ENCODE measurements around the gene PTGES3L. TPM values are rescaled to one million over a fixed set of nuclear protein-coding genes. Genes with fewer than 3 reads are reported as not detected.

Gene PTGES3L
- under 1 TPM; 0.37 to 0.86 TPM for total RNA-seq

DNA sequence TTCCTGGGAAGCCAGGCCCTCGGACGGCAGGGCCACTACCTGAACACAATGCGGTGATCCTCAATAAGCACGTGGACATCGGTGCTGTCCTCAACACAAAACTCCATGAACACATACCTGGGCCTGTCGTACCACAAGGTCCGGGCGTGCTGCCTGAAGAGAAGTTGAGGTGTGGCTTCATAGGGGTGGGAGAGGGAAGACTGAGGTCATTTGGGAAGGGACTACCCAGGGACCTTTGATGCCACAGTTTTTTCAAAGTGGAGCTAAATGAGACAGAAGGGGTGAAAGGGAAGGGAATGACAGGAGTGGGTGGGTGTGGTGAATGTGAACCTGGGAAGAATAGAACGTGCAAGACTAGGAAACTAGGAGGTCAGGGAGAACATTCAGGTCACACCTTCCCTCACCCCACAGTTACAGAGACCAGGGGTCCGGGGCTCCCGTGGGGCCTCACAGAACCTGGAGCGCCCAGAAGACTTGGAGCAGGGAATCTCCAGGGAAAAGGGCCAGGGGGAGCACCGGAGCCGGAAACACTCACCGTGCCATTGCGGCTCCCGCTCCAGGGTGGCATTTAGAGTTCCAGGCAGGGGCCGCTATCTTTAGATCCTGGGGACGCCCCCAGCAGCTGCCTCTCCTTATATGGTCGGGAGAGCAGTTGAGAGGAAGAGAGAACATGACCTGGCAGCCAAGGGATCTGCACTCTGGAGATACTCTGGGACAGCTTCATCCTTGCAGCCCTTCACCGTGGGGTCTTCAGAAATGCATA is at the start of gene PTGES3L:
PTGES3L (minus strand) TSS at position 570 of the 763 bp plus-strand sequence; CDS start at position 543, 27 bp downstream.
- Mint-ChIP-seq H3K9me3 (ENCODE audit: insufficient read depth) (no peaks in the 10 kb centered on the region), H3K4me1 (ENCODE audit: low read depth) (peaks cover 40% of the 10 kb centered on the region), H3K27ac (peak within 1 kb of the TSS; percentile 95), H3K4me3 (peak within 1 kb of the TSS; percentile 96), H3K27me3 (ENCODE audit: low read depth) (no peaks in the 10 kb centered on the region), H3K36me3 (ENCODE audit: low read depth) (peaks cover 20% of the 10 kb centered on the region)
- ATAC-seq (peak; percentile 43), DNase-seq (peak; percentile 55)
- POLR2A ChIA-PET, result interaction anchor here (0.9 to 2.5 kb wide), 3 partner anchors 19 to 381 kb away, joined by 3 to 18 read pairs (median 6); partner anchors contain the start of genes RPL27 and TMEM106A
- CTCF ChIA-PET, result interaction anchor here (0.6 to 2.2 kb wide), 2 partner anchors 19 to 1793 kb away, joined by 3 to 9 read pairs; partner anchors contain the start of gene RPL27

DNA sequence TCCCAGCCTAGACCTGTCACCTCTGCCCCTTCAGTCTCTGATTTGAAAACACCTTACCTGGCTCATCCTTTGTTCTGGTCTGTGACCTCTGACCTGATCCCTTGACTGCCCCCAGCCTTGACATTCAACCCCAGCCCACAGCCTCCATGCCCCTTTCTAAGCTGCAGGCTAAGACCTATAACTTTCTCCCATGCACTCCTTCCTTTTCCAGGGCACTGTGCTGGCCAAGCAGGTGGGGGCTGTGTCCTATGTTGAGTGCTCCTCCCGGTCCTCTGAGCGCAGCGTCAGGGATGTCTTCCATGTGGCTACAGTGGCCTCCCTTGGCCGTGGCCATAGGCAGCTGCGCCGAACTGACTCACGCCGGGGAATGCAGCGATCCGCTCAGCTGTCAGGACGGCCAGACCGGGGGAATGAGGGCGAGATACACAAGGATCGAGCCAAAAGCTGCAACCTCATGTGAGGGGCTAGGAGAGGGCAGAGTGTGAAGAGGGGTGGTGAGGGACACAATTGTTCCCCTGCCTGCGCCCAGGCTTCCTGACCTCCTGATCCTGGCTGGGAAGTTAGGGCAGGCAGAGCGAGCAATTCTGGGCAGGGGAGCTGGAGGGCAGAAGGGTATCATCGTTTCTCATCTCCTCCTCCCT is 48.5 kb upstream of the PTGES3L start:
- H3K4me1 Mint-ChIP-seq (ENCODE audit: low read depth), result peaks cover 11% of the 10 kb centered on the region
- no peaks in the 10 kb centered on the region for H3K9me3 Mint-ChIP-seq (ENCODE audit: insufficient read depth)
- no peaks in the 10 kb centered on the region for H3K36me3 Mint-ChIP-seq (ENCODE audit: low read depth)
- DNase-seq (no peak), ATAC-seq (no peak)
- H3K4me3 Mint-ChIP-seq, result no peak overlapping the region
- H3K27ac Mint-ChIP-seq, result no peak overlapping the region
- ChIA-PET CTCF (no interaction called here), POLR2A (no interaction called here)
- peaks cover 19% of the 10 kb centered on the region for H3K27me3 Mint-ChIP-seq (ENCODE audit: low read depth)

DNA sequence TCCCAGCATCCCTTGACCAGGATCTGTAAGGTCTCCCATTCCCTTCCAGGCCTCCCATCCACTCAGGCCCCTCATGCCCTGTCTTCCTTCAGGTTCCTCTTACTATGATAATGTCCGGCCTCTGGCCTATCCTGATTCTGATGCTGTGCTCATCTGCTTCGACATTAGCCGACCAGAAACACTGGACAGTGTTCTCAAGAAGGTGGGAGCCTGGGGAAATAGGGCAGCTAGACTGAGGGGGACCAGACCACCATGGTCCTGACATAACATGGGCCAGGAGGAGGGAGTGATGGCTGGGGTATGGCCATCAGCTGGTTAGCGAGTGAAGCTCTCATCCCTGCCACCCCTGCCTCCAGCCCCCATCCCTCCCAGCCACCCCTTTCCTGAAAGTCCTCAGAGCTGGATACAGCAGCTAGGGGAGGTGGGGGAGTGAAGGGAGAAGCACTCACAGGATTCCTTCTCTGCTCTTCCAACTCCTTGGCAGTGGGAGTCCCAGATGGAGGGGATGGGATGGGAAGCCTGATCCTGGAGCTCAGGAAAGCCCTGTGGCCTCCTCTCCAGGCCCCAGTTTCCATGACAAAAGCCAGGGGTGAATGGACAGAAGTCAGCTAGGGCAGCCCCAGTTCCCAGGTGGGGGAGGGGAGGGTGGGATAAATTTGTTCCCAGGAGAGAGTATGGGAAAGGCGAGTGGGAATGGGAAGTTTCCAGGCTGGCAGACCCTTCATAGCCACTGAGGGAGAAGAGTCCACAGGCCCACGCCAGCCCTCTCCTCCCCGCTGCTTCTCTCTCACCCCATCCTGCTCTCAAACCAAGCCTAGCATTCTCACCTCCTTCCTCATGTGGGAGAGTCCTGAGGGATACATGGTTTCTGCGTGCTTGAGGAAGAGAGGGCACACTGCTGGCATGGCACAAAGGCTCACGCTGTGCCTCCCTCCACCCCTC is 47.5 kb upstream of the PTGES3L start:
- H3K4me3 Mint-ChIP-seq, result no peak overlapping the region
- H3K36me3 Mint-ChIP-seq (ENCODE audit: low read depth), result no peaks in the 10 kb centered on the region
- ChIA-PET POLR2A (interaction anchor here (0.6 to 0.8 kb wide), 2 partner anchors 25 to 290 kb away, joined by 3 read pairs; no protein-coding TSS in a partner anchor), CTCF (interaction anchor here (0.9 kb wide), 1 partner anchor 288 kb away, joined by 5 read pairs; no protein-coding TSS in a partner anchor)
- no peak for ATAC-seq
- peaks cover 11% of the 10 kb centered on the region for H3K4me1 Mint-ChIP-seq (ENCODE audit: low read depth)
- no peak overlapping the region for H3K27ac Mint-ChIP-seq
- DNase-seq, result no peak
- peaks cover 19% of the 10 kb centered on the region for H3K27me3 Mint-ChIP-seq (ENCODE audit: low read depth)
- no peaks in the 10 kb centered on the region for H3K9me3 Mint-ChIP-seq (ENCODE audit: insufficient read depth)

DNA sequence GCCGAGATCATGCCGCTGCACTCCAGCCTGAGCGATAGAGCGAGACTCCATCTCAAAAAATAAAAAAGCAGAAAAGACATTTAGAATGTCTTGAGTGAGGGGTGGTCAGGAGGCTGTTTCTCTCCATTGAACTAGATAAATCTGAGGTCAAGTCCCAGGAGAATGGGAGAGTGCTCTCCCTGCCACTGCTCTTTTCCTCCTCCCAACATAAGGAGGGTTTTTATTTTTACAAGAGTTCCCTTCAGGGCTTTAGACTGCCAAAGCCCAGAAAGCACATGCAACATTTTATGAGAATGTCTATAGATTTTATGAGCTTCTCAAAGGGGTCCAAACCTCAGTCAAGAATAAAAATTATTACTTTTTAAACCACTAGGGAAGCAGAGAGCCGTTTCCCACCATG is 46.7 kb upstream of the PTGES3L start:
- ChIA-PET CTCF (interaction anchor here (0.9 to 1.2 kb wide), 2 partner anchors 16 to 289 kb away, joined by 3 to 5 read pairs; no protein-coding TSS in a partner anchor), POLR2A (interaction anchor here (0.8 kb wide), 1 partner anchor 291 kb away, joined by 3 read pairs; no protein-coding TSS in a partner anchor)
- Mint-ChIP-seq H3K4me1 (ENCODE audit: low read depth) (peaks cover 14% of the 10 kb centered on the region), H3K36me3 (ENCODE audit: low read depth) (no peaks in the 10 kb centered on the region), H3K27me3 (ENCODE audit: low read depth) (peaks cover 21% of the 10 kb centered on the region), H3K9me3 (ENCODE audit: insufficient read depth) (no peaks in the 10 kb centered on the region), H3K4me3 (no peak overlapping the region), H3K27ac (no peak overlapping the region)
- DNase-seq (no peak), ATAC-seq (no peak)

DNA sequence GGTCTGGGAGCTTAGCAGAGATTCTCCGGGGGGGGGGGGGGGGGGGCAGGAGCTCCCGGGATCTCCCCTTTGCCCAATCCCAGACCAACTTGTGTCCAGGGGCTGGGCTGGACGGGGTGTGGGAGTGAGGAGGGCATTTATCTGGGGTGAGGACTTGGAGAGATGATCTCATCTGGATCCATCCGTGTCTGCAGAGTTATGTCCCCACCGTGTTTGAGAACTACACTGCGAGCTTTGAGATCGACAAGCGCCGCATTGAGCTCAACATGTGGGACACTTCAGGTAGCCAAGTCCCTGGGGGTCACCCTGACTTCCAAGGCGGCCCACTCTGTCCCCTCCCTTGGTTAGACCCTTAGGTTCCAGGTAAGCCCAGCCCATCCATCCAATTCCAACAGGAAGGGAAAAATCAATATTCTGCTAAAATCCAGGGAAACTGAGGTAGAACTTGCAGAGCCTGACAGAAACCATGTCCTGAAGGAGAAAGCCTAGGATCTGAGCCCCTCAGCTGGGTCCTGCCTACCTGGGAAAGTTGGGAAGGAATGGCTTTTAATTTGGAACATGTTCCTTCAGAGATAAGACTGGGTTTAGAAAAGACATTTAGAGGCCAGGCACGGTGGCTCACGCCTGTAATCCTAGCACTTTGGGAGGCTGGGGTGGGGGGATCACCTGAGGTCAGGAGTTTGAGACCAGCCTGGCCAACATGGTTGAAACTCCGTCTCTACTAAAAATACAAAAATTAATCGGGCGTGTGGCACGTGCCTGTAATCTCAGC is 46.1 kb upstream of the PTGES3L start:
- no peak for ATAC-seq
- H3K4me3 Mint-ChIP-seq, result no peak overlapping the region
- POLR2A ChIA-PET, result interaction anchor here (0.5 kb wide), 1 partner anchor 17 kb away, joined by 3 read pairs; no protein-coding TSS in a partner anchor
- CTCF ChIA-PET, result interaction anchor here (1.2 kb wide), 1 partner anchor 15 kb away, joined by 3 read pairs; no protein-coding TSS in a partner anchor
- H3K36me3 Mint-ChIP-seq (ENCODE audit: low read depth), result no peaks in the 10 kb centered on the region
- peaks cover 22% of the 10 kb centered on the region for H3K27me3 Mint-ChIP-seq (ENCODE audit: low read depth)
- peaks cover 19% of the 10 kb centered on the region for H3K4me1 Mint-ChIP-seq (ENCODE audit: low read depth)
- DNase-seq, result no peak
- H3K9me3 Mint-ChIP-seq (ENCODE audit: insufficient read depth), result no peaks in the 10 kb centered on the region
- no peak overlapping the region for H3K27ac Mint-ChIP-seq

DNA sequence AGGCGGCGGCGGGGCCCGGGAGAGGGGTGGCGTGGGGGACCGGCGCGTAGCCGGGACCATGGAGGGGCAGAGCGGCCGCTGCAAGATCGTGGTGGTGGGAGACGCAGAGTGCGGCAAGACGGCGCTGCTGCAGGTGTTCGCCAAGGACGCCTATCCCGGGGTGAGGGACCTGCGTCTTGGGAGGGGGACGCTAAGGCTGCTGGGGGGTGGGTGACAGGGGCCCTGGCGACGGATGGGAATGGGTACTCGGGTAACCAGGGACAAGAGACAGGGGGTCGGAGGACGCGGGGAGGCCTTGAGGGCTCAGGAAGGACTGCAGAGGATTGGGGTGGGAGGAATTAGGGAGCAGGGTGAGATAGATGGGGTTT is 45.4 kb upstream of the PTGES3L start:
- H3K27ac Mint-ChIP-seq, result peak overlapping the region; percentile 52
- H3K36me3 Mint-ChIP-seq (ENCODE audit: low read depth), result no peaks in the 10 kb centered on the region
- ChIA-PET CTCF (interaction anchor here (1.0 kb wide), 1 partner anchor 182 kb away, joined by 4 read pairs; no protein-coding TSS in a partner anchor), POLR2A (interaction anchor here (0.5 to 1.6 kb wide), 4 partner anchors 16 to 290 kb away, joined by 3 to 16 read pairs (median 9); partner anchors contain the start of genes BRCA1 and RPL27)
- peaks cover 22% of the 10 kb centered on the region for H3K27me3 Mint-ChIP-seq (ENCODE audit: low read depth)
- DNase-seq (no peak), ATAC-seq (no peak)
- H3K9me3 Mint-ChIP-seq (ENCODE audit: insufficient read depth), result no peaks in the 10 kb centered on the region
- peaks cover 21% of the 10 kb centered on the region for H3K4me1 Mint-ChIP-seq (ENCODE audit: low read depth)
- H3K4me3 Mint-ChIP-seq, result peak overlapping the region; percentile 48

DNA sequence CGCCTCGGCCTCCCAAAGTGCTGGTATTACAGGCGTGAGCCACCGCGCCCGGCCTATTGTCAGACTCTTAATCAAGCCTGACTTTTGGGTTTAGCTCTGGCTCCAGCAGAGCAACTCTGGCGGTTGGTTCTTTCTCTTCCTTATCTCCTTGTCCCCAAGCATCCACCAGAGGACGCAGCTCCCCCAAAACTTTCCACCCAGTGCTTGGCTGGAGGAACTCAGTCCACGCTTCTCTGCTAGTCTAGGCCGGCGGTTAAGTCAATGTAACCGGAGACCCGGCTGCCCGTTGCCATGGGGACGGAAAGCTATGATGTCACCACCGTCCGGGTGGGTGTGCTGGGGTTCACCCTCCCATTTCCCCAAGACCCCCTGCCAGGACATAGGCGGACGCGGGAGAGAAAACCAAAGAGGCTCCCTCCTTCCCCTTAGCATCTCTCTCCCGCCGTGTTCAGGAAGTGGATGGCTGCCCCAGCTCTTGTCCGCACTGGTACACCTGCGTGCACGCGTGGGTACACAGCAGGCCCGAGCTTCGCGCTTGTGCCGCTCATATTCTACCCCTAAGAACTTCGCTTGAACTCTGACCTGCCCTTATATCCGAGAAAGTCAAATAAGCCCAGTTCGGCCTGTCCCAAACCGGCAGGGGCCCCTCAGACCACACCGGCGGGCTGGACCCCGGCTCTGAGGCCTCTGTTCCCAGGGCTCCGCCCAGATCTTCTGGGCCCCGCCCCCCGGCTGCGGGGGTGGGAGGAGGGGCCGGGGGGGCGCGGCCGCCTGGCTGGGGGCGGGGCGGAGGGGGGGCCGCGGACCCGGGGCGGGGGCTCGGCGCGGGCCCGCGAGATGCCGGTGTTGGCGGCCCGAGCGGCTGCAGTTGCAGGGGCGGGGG is 44.8 kb upstream of the PTGES3L start, which contains the start of gene RND2:
RND2 (plus strand) TSS at position 825 of the 883 bp plus-strand sequence. CDS start 117 bp downstream, outside the sequence.
- peak; percentile 85 for DNase-seq
- Mint-ChIP-seq H3K4me3 (peak within 1 kb of the TSS; percentile 76), H3K36me3 (ENCODE audit: low read depth) (no peaks in the 10 kb centered on the region), H3K27me3 (ENCODE audit: low read depth) (peaks cover 22% of the 10 kb centered on the region), H3K4me1 (ENCODE audit: low read depth) (peaks cover 28% of the 10 kb centered on the region), H3K27ac (peak within 1 kb of the TSS; percentile 52), H3K9me3 (ENCODE audit: insufficient read depth) (no peaks in the 10 kb centered on the region)
- POLR2A ChIA-PET, result interaction anchor here (0.5 to 1.6 kb wide), 10 partner anchors 12 to 291 kb away, joined by 3 to 16 read pairs (median 4); partner anchors contain the start of genes BRCA1, NBR1, RPL27 and TMEM106A
- ATAC-seq, result peak; percentile 68
- CTCF ChIA-PET, result interaction anchor here (0.8 to 1.2 kb wide), 6 partner anchors 18 to 458 kb away, joined by 3 to 7 read pairs (median 3); partner anchors contain the start of genes IFI35, RPL27 and TMEM106A

DNA sequence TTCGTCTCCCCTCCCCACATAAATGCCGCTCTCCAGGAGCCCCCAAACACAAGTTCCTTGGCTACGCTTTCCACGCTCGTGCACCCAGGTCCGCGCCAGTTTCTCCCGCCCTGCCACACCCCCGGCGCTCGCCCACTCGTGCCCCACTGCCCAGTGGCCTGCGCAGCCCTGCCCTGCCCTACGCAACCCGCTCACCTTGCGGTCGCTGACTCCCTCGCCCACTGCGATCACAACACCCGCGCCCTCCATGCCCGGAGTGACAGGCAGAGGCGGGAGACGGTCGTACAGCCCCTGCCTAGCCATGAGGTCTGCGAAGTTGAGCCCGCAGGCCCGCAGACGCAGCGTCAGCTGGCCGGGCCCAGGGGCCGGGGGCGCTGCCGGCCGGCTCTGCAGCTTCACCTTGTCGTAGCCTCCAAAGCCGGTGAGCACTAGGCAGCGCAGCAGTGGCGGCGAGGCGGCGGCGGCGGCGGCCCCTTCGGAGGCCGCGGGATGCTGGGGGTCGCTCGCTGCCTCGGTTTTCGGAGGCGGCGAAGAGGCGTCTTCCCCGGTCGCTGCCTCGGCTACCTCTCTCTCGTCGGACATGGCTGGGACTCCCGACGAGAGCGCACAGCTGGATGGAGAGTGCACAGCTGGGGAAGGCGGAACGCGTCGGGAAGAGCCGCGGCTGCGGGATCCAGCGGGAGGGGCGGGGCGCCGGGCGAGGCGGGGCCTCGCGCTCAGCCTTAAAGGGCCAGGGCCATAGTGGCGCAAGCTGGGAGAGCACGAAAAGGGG is 42.0 kb upstream of the PTGES3L start, which contains the start of gene VAT1:
VAT1 (minus strand) TSS at position 645 of the 772 bp plus-strand sequence; CDS start at position 582, 63 bp downstream.
- ChIA-PET POLR2A (interaction anchor here (0.9 to 1.4 kb wide), 3 partner anchors 11 to 294 kb away, joined by 3 to 5 read pairs (median 3); partner anchors contain the start of gene RPL27), CTCF (no interaction called here)
- peak; percentile 68 for DNase-seq
- H3K4me1 Mint-ChIP-seq (ENCODE audit: low read depth), result peaks cover 42% of the 10 kb centered on the region
- peak within 1 kb of the TSS; percentile 84 for H3K4me3 Mint-ChIP-seq
- peak within 1 kb of the TSS; percentile 52 for H3K27ac Mint-ChIP-seq
- no peaks in the 10 kb centered on the region for H3K36me3 Mint-ChIP-seq (ENCODE audit: low read depth)
- no peaks in the 10 kb centered on the region for H3K9me3 Mint-ChIP-seq (ENCODE audit: insufficient read depth)
- peak; percentile 63 for ATAC-seq
- H3K27me3 Mint-ChIP-seq (ENCODE audit: low read depth), result peaks cover 20% of the 10 kb centered on the region

Measured in activated CD8-positive, alpha-beta T cell treated with anti-CD3 and anti-CD28 coated beads, Interleukin-2, amount 10 ng/mL, durations not matched to agents 7 days and 5 days (primary cell).